ENCODE data around the gene ADGRG4. TPM values are rescaled to one million over a fixed set of nuclear protein-coding genes. Genes with fewer than 3 reads are reported as not detected.

The ADGRG4 gene
- total and polyA plus RNA-seq, 4 donors: under 0.01 TPM; not detected in 3

DNA sequence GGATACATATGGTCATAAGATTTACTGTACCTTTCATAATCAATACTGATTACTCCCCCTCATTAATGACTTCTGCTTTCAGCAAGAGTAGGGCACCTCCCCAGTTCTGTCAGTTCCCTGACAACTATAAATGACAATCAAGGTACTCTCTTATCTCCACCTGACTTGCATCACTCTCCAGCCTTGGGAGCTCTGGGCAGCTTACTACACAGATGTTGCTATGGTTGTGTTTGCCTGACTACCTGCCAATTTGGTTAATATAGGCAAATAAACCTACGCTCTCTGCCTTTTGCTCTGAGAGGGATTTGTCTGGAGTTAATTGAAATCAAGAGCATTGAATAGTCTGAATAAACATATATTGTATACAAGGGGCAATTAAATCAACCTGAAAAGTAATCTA lies 26.8 kb upstream of the ADGRG4 start:
- H3K9ac ChIP-seq (ENCODE audit: low read depth in 1 of 2, low read length in 2 of 2): no peak overlapping the region
- H3K27ac ChIP-seq (ENCODE audit: low read depth in 1 of 2, low read length in 2 of 2): peak overlapping the region in 1 of 2 donors; percentile 42
- H3K36me3 ChIP-seq (ENCODE audit: control insufficient read depth in 4 of 4, insufficient read depth in 3 of 4, low read depth in 1 of 4, low read length in 3 of 4): no peaks in the 10 kb centered on the region
- no peak overlapping the region for H3K4me3 ChIP-seq (ENCODE audit: low read depth in 1 of 3, low read length in 3 of 3)
- H3K27me3 ChIP-seq (ENCODE audit: control insufficient read depth in 4 of 4, insufficient read depth in 4 of 4, low read length in 3 of 4): no peaks in the 10 kb centered on the region
- no peak for DNase-seq (ENCODE audit: low spot score)
- TF ChIP-seq FOXA2 (IDR thresholded peaks at IDR 0.05) (peak; percentile 30), RXRA (IDR thresholded peaks at IDR 0.05) (peak in 1 of 2 donors; percentile 42), HNF4A (conservative IDR thresholded peaks at IDR 0.05) (peak; percentile 29 to 64), NR2F2 (IDR thresholded peaks at IDR 0.05) (no peak), SP1 (IDR thresholded peaks at IDR 0.05) (peak; percentile 55), JUND (IDR thresholded peaks at IDR 0.05) (peak in 1 of 2 donors; percentile 41), FOXA1 (IDR thresholded peaks at IDR 0.05) (no peak)
- TF ChIP-seq, protein P1, sequence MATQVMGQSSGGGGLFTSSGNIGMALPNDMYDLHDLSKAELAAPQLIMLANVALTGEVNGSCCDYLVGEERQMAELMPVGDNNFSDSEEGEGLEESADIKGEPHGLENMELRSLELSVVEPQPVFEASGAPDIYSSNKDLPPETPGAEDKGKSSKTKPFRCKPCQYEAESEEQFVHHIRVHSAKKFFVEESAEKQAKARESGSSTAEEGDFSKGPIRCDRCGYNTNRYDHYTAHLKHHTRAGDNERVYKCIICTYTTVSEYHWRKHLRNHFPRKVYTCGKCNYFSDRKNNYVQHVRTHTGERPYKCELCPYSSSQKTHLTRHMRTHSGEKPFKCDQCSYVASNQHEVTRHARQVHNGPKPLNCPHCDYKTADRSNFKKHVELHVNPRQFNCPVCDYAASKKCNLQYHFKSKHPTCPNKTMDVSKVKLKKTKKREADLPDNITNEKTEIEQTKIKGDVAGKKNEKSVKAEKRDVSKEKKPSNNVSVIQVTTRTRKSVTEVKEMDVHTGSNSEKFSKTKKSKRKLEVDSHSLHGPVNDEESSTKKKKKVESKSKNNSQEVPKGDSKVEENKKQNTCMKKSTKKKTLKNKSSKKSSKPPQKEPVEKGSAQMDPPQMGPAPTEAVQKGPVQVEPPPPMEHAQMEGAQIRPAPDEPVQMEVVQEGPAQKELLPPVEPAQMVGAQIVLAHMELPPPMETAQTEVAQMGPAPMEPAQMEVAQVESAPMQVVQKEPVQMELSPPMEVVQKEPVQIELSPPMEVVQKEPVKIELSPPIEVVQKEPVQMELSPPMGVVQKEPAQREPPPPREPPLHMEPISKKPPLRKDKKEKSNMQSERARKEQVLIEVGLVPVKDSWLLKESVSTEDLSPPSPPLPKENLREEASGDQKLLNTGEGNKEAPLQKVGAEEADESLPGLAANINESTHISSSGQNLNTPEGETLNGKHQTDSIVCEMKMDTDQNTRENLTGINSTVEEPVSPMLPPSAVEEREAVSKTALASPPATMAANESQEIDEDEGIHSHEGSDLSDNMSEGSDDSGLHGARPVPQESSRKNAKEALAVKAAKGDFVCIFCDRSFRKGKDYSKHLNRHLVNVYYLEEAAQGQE (IDR thresholded peaks at IDR 0.05): peak; percentile 36
- TF ChIP-seq, protein P2, sequence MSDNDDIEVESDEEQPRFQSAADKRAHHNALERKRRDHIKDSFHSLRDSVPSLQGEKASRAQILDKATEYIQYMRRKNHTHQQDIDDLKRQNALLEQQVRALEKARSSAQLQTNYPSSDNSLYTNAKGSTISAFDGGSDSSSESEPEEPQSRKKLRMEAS (IDR thresholded peaks at IDR 0.05): peak; percentile 23
- TF ChIP-seq, protein P3, sequence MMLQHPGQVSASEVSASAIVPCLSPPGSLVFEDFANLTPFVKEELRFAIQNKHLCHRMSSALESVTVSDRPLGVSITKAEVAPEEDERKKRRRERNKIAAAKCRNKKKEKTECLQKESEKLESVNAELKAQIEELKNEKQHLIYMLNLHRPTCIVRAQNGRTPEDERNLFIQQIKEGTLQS (IDR thresholded peaks at IDR 0.05): peak; percentile 62
- TF ChIP-seq, protein P4, sequence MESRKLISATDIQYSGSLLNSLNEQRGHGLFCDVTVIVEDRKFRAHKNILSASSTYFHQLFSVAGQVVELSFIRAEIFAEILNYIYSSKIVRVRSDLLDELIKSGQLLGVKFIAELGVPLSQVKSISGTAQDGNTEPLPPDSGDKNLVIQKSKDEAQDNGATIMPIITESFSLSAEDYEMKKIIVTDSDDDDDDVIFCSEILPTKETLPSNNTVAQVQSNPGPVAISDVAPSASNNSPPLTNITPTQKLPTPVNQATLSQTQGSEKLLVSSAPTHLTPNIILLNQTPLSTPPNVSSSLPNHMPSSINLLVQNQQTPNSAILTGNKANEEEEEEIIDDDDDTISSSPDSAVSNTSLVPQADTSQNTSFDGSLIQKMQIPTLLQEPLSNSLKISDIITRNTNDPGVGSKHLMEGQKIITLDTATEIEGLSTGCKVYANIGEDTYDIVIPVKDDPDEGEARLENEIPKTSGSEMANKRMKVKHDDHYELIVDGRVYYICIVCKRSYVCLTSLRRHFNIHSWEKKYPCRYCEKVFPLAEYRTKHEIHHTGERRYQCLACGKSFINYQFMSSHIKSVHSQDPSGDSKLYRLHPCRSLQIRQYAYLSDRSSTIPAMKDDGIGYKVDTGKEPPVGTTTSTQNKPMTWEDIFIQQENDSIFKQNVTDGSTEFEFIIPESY (IDR thresholded peaks at IDR 0.05): no peak
- peaks cover 4 to 24% (median 19%) of the 10 kb centered on the region in 4 donors for H3K4me1 ChIP-seq (ENCODE audit: control insufficient read depth in 4 of 4, insufficient read depth in 4 of 4, low read length in 3 of 4)
- WGBS: 45% methylated on average over 1 of the region's 1 CpG
- H3K9me3 ChIP-seq (ENCODE audit: control insufficient read depth in 4 of 4, low read length in 3 of 4): no peaks in the 10 kb centered on the region

DNA sequence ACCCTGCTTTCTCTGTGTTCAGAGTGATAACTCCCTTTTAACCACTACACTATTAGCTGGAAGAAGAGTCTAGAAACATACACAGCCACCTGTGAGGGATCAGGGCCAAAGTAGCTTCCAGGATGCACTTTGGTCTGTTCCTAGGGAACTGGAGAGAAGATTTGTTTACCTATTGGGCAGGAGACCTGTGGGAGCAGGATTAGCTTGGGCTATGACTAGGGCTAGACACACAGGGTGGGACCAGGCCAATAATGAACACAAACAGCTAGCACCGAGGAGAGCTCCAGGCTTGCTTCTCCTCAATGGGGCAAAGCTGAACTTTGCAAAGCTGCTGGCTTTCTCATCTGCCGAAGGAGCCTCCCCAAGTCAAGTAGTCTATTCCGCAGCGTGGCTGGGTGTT lies 25.2 kb upstream of the ADGRG4 start:
- WGBS: 36% methylated on average over 4 of the region's 4 CpGs
- no peak for DNase-seq (ENCODE audit: low spot score)
- peak overlapping the region in 1 of 2 donors; percentile 83 for H3K27ac ChIP-seq (ENCODE audit: low read depth in 1 of 2, low read length in 2 of 2)
- TF ChIP-seq, protein P5, sequence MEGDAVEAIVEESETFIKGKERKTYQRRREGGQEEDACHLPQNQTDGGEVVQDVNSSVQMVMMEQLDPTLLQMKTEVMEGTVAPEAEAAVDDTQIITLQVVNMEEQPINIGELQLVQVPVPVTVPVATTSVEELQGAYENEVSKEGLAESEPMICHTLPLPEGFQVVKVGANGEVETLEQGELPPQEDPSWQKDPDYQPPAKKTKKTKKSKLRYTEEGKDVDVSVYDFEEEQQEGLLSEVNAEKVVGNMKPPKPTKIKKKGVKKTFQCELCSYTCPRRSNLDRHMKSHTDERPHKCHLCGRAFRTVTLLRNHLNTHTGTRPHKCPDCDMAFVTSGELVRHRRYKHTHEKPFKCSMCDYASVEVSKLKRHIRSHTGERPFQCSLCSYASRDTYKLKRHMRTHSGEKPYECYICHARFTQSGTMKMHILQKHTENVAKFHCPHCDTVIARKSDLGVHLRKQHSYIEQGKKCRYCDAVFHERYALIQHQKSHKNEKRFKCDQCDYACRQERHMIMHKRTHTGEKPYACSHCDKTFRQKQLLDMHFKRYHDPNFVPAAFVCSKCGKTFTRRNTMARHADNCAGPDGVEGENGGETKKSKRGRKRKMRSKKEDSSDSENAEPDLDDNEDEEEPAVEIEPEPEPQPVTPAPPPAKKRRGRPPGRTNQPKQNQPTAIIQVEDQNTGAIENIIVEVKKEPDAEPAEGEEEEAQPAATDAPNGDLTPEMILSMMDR (IDR thresholded peaks at IDR 0.05; ENCODE audit: low read depth, low read length, missing input control): no peak
- TF ChIP-seq HNF4G (IDR thresholded peaks at IDR 0.05): peak; percentile 79
- no peak for TF ChIP-seq TAF1 (conservative IDR thresholded peaks at IDR 0.05)
- TF ChIP-seq RXRA (IDR thresholded peaks at IDR 0.05): peak; percentile 48 to 65
- TF ChIP-seq, protein P2 (IDR thresholded peaks at IDR 0.05): peak; percentile 73
- peak; percentile 60 for TF ChIP-seq FOXA2 (IDR thresholded peaks at IDR 0.05)
- peak; percentile 87 for TF ChIP-seq SP1 (IDR thresholded peaks at IDR 0.05)
- TF ChIP-seq RAD21 (IDR thresholded peaks at IDR 0.05): peak; percentile 27 to 36
- TF ChIP-seq YY1 (IDR thresholded peaks at IDR 0.05): peak; percentile 45
- TF ChIP-seq, protein P1 (IDR thresholded peaks at IDR 0.05): peak; percentile 90
- TF ChIP-seq GABPA (IDR thresholded peaks at IDR 0.05 in 1 of 2, conservative IDR thresholded peaks at IDR 0.05 in 1 of 2): no peak
- TF ChIP-seq, protein P4 (IDR thresholded peaks at IDR 0.05): no peak
- peak; percentile 45 for TF ChIP-seq FOXA1 (IDR thresholded peaks at IDR 0.05)
- no peak for TF ChIP-seq EGR1 (IDR thresholded peaks at IDR 0.05; ENCODE audit: low read depth in 2 of 2)

More for the DNA sequence above, 25.2 kb upstream of the ADGRG4 start:
- no peak overlapping the region for H3K9ac ChIP-seq (ENCODE audit: low read depth in 1 of 2, low read length in 2 of 2)
- no peaks in the 10 kb centered on the region for H3K9me3 ChIP-seq (ENCODE audit: control insufficient read depth in 4 of 4, low read length in 3 of 4)
- H3K4me1 ChIP-seq (ENCODE audit: control insufficient read depth in 4 of 4, insufficient read depth in 4 of 4, low read length in 3 of 4): peaks cover 4 to 24% (median 19%) of the 10 kb centered on the region in 4 donors
- H3K27me3 ChIP-seq (ENCODE audit: control insufficient read depth in 4 of 4, insufficient read depth in 4 of 4, low read length in 3 of 4): no peaks in the 10 kb centered on the region
- H3K4me3 ChIP-seq (ENCODE audit: low read depth in 1 of 3, low read length in 3 of 3): no peak overlapping the region
- H3K36me3 ChIP-seq (ENCODE audit: control insufficient read depth in 4 of 4, insufficient read depth in 3 of 4, low read depth in 1 of 4, low read length in 3 of 4): no peaks in the 10 kb centered on the region
